Articular chondrocyte of knee joint (primary cell): ENCODE data around the gene CTSO. TPM values are rescaled to one million over a fixed set of nuclear protein-coding genes. Genes with fewer than 3 reads are reported as not detected.

ENCODE experiments used
- total RNA-seq: library from RNA; depleted of rRNA; stranded (reverse); fragments of >200 nt; gene quantifications from 2 replicates; pipeline ENCODE4 v1.2.3, GENCODE V29; 2012

The CTSO gene, protein sequence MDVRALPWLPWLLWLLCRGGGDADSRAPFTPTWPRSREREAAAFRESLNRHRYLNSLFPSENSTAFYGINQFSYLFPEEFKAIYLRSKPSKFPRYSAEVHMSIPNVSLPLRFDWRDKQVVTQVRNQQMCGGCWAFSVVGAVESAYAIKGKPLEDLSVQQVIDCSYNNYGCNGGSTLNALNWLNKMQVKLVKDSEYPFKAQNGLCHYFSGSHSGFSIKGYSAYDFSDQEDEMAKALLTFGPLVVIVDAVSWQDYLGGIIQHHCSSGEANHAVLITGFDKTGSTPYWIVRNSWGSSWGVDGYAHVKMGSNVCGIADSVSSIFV
- 28.4 and 31.1 TPM in 2 replicates for total RNA-seq

DNA sequence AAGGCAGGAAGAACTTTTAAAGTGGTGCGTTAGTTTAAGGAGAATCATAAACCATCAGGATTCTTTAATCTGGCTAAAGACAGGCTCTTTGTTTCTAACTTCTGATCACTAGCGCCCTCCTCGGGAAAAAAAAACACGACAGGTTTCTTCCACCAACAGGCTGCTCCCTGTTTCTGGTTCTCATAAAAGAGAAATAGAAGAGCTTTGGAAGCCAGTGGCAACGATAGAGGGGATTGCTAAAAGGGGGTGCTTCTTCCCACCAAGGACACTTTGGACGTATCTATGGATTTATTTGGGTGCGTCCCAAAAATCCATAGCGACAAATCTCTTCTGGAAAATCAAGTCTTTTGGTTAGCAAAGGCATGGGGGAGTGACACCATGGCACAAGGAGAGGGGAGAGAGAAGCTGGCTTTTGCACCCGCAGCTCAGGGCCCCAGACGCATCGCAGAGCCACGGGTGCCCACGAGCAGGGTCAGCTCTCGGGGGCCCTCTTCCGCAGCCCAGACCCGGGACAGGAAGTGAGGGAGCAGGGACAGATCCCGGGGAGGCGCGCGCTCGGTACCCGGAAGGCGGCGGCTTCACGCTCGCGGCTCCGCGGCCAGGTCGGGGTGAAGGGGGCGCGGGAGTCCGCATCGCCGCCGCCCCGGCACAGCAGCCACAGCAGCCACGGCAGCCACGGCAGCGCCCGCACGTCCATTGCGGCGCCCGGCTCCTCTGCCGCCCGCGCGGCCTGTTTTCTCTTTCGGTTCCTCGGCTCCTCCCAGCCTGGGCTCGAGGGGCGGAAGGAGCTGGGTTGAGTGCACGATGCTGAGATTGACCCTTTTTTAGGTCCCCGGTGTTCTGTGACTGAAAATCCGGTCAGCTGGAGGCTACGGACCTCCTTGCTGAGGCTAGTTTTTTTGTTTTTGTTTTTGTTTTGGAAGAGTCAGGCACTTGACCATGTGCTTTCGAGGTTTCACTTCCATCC, at the start of gene CTSO:
Gene CTSO (minus strand): TSS at position 716 of the 967 bp plus-strand sequence. CDS start 19 bp downstream, at position 697.

DNA sequence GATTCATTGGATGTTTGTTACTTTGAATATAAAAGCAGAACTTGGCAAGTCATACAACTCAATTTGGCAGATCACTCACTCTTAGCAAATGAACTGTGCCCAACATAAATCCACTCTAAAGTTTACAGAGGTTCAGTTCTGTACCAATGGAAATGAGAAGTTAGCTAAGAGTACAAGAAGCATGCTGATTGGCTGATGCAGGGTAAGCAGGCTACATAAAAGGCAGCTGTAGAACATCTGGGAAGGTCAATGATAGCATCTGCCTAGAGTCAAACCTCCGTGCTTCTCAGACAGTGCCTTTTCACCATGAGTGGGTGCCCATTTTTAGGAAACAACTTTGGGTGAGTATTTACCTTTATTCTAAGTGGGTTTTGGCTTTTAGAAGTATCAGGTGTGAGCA, 50.2 kb downstream of the CTSO start, which contains the start of gene TDO2:
Gene TDO2 (plus strand): TSS at position 244 of the 400 bp plus-strand sequence. CDS start 63 bp downstream, at position 307.

Other genes starting within 250 kb of the CTSO start
- gene GUCY1B1, start 194.8 kb downstream of the CTSO start, total RNA-seq = 2.3 and 2.9 TPM in 2 replicates
- gene ASIC5, start 87.6 kb downstream of the CTSO start, total RNA-seq = not detected in 2 replicates
- 0.26 and 1.6 TPM in 2 replicates for gene TDO2, start 50.2 kb downstream of the CTSO start, total RNA-seq